HG03159 (cell line): ENCODE results near the gene IER2.

ENCODE experiments used
- ATAC-seq: cut with Tn5 transposase; IDR thresholded peaks from one replicate; pipeline ENCODE4 v1.9.1; 2021; ENCODE audit warnings: mild to moderate bottlenecking, moderate library complexity; ENCODE audit not compliant: unreplicated experiment

IER2 gene

DNA sequence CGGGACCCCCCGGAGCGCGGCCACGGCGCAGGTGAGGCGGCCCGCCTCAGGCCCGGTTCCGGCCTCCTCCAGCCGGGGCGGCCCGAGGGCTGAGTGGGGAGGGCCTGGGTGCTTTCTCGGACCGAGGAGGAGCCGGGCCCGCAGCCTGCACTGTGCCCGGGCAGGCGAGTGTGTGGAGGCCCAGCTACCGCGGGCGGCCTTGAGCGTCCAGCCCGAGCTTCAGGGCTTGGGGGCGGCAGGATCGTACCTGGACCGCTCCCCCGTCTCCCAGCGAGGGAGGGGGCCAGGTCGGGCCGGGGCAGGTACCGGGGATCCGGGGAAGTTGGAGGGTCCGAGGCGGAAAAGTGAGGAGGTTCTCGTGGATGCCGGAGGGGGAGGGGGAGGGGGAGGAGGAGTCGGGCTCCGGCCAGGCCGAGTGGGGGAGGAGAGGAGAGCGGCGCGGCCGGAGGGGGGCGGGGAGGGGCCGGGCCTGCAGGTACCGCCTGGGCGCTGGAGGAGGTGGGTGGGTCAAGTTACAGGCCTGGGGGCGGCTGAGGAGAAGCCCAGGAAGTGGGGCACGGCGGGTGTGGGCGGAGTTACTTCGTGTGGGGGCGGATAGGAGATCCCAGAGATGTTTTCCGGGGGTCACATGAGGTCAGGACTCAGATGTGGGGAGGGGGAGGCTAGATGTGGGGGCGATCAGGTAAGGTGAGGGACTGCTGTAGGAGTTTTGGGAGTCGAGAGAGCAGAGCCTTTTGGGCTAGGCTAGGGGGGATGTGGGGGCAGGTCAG lies 31.6 kb upstream of the IER2 start:
- ATAC-seq, result no peak

GRCh38 chr19:13119627-13120026 lies 30.6 kb upstream of the IER2 start:
- ATAC-seq, result no peak

- no peak for ATAC-seq
Measured at GRCh38 chr19:13120031-13120430, 30.2 kb upstream of the IER2 start.

GRCh38 chr19:13120817-13121216 lies 29.4 kb upstream of the IER2 start:
- ATAC-seq, result no peak

DNA sequence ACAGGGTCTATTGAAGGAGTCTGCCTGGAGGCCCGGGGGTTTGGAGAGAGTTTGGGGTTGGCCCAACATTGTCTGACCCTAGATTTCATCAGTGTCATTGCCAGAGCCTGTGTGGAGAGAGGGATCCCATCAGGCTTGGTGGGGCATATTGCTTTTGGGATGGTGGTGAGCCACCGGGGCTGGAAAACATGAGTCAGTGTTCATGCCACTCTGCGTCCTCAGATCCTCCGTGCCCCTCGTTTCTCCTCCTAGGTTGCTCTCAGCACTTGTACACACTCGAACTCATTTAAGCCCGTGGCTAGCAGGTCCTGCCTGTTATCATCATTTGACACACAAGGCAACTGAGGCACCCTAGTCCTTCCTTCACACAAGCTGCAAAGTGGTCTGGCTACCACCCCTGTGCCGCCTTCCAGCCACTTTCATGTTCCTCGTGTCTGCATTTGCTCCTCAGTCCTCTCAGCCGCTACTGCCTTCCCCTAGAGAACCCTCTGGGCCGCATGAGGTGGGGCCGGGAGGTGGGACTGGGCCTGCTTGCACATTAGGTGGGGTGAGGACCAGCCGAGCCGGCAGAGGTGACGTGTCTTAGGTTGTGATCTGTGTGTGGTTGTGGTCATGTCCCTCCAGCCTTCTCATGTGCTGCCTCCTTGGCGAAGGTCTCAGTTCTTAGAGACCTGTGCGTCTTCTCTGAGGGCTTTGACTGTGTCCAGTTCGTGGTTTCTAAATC lies 28.5 kb upstream of the IER2 start:
- ATAC-seq, result no peak

DNA sequence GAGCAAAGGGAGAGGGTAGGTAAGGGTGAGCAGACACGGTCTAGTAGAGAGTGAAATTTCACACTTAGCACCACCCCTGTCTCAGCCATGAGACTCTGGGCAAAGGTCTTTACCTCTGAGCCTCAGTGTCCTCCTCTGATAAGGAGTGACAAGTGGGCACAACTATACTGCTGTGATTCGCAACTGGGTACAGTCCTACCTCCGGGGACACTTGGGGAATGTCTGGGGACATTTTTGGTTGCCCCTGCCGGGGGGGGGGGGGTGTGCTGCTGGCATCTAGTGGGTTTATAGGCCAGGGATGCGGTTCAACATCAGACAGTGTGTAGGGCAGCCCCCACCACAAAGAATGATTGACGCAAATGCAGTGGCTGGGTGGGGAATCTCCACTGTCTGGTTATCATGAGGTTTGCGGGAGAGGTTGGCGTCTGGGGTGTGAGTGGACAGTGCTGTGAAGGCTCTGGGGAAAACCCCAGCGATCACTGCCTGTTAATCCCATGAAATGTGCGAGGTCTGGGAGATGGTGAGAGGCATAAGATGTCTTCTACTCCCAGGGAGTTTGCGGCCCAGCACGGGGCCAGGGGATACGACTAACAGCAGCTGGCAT lies 27.8 kb upstream of the IER2 start:
- no peak for ATAC-seq

GRCh38 chr19:13122980-13123957 lies 26.9 kb upstream of the IER2 start:
- no peak for ATAC-seq

DNA sequence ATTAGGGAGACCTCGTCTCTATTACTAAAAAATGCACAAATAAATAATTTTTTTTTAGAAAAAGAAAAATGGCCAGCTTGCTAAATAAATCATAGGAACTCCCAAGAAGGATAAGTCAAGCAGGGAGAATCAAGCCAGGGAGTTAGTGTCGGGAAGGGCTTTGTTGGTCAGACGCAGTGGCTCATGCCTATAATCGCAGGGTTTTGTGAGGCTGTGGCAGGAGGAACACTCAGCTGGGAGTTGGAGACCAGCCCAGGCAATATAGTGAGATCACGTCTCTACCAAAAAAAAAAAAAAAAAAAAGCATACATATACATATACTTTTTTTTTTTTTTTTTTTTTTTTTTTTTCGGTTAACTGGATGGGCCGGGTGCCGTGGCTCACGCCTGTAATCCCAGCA lies 23.2 kb upstream of the IER2 start:
- ATAC-seq, result no peak

- no peak for ATAC-seq
Measured at GRCh38 chr19:13127811-13128575, 22.2 kb upstream of the IER2 start.

- no peak for ATAC-seq
Measured at GRCh38 chr19:13128583-13128982, 21.6 kb upstream of the IER2 start.

DNA sequence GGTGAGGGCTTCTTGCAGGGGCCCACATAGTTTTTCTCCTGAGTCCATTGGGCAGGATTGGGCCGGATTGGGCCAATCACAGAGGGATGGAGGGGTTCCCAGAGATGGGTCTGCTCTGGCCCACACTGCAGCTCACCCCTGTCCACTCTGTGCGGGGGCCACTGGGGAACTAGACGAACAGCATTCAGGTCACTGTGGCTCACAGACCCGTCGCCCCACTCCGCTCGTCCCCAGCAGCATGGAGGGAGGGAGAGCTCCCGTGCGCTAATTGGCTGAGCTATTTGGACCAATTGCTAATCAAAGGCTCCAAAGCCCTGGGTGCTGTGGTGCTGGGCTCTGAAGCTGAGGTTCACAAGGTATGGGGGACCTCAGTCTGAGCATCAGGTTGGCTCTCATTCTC lies 20.8 kb upstream of the IER2 start:
- no peak for ATAC-seq

GRCh38 chr19:13130886-13131490 lies 19.2 kb upstream of the IER2 start:
- no peak for ATAC-seq

DNA sequence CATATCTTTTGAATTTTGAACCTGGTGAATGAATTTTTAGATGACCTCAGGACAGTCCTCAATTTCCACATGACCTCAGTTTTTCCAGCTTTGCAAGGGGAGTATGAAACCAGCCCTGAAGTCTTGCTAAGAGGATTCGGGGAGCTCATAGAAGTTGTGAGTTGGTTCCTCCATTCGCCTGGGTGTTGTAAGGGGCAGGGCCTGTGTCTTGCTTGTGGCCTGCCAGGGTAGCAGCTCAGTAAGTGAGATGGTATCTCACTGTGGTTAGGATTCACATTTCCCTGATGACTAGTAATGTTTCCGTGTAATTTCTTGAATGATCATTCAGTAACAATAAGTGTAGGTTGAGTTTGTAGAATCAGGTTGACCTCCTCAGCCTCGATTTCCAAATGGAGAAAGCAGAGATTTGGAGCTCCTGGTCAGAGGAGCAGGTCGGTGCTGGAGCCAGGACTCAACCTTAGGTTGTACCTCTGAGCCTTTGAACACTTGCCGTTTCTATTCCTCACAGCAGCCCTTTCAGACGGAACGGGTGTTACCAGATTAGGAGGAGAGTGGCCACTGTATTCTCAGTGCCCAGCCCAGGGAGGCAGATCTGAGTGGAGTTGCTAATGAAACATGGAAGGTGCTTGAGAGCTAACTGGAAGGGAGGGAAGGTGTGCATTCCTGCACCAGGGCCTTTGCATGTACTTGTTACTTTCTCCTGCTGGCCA lies 17.6 kb upstream of the IER2 start:
- no peak for ATAC-seq

GRCh38 chr19:13133241-13133870 lies 16.9 kb upstream of the IER2 start:
- no peak for ATAC-seq

DNA sequence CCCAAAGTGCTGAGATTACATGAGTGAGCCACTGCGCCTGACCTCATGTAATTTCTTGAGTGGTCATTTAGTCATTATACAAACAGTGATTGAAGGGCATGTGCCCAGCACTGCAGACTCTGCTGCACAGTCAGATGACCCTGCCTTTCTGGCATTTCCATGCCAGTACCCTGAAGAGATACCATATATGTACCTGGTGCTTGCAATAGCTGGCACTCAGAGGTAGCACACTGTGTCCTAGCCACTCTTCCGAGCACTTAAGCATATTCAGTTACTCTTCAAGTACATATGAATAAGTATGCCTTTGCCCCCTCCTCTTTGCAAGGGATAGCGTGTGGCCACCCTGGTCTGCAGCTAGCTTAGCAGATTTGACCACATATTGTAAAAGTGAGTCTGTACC lies 15.6 kb upstream of the IER2 start:
- ATAC-seq, result no peak

- no peak for ATAC-seq
Measured at GRCh38 chr19:13135068-13136062, 14.8 kb upstream of the IER2 start.

GRCh38 chr19:13137290-13137794 lies 12.9 kb upstream of the IER2 start:
- ATAC-seq, result no peak
